Mammary epithelial cell (primary cell): ENCODE measurements around the gene LRRC59.

ENCODE experiments used
- CTCF ChIP-seq, 2 donors: IDR thresholded peaks in 1 of 2; conservative IDR thresholded peaks in 1 of 2; 2 replicates each; pipeline ENCODE4 v1.5.1; 2011 to 2012; ENCODE audit warnings: inconsistent platforms in 2 of 2, low read length in 2 of 2, mild to moderate bottlenecking in 2 of 2, control low read depth in 1 of 2, low read depth in 1 of 2; ENCODE audit not compliant: insufficient read depth in 1 of 2; ENCODE audit errors: extremely low read depth in 1 of 2
- EZH2 ChIP-seq: IDR thresholded peaks from 2 replicates; pipeline ENCODE4 v1.6.1; 2012; ENCODE audit warnings: low read length, inconsistent platforms, borderline replicate concordance

GRCh38 chr17:50392621-50393020 is 4.7 kb downstream of the LRRC59 start:
- TF ChIP-seq CTCF (conservative IDR thresholded peaks at IDR 0.05 in 1 of 2, IDR thresholded peaks at IDR 0.05 in 1 of 2; ENCODE audit: extremely low read depth in 1 of 2, insufficient read depth in 1 of 2, low read depth in 1 of 2, low read length in 2 of 2) (no peak), EZH2 (no peak)
